ENCODE data around the gene CCDC157.

CCDC157 gene

GRCh38 chr22:30356449-30357235 is at the start of gene CCDC157, which contains the start of gene SF3A1:
Gene CCDC157 (plus strand): TSS chr22:30357007. CDS start chr22:30366001, 8,994 bp downstream.
Gene SF3A1 (minus strand): TSS chr22:30356894. CDS start chr22:30356792, 102 bp downstream.
- peak; percentile 52 for DNase-seq

- DNase-seq, result no peak
Measured at GRCh38 chr22:30307041-30307574, 49.7 kb upstream of the CCDC157 start.

GRCh38 chr22:30308093-30308492 is 48.7 kb upstream of the CCDC157 start:
- no peak for DNase-seq

GRCh38 chr22:30308518-30309230 is 48.1 kb upstream of the CCDC157 start:
- no peak for DNase-seq

- DNase-seq, result no peak
Measured at GRCh38 chr22:30309951-30310741, 46.7 kb upstream of the CCDC157 start.

GRCh38 chr22:30310881-30311771 is 45.7 kb upstream of the CCDC157 start:
- no peak for DNase-seq

GRCh38 chr22:30312053-30312452 is 44.8 kb upstream of the CCDC157 start:
- DNase-seq, result no peak

GRCh38 chr22:30313527-30314363 is 43.1 kb upstream of the CCDC157 start:
- no peak for DNase-seq

- no peak for DNase-seq
Measured at GRCh38 chr22:30314915-30315314, 41.9 kb upstream of the CCDC157 start.

GRCh38 chr22:30315962-30316576 is 40.7 kb upstream of the CCDC157 start:
- DNase-seq, result no peak

- DNase-seq, result no peak
Measured at GRCh38 chr22:30317778-30318177, 39.0 kb upstream of the CCDC157 start.

GRCh38 chr22:30318799-30319419 is 37.9 kb upstream of the CCDC157 start:
- DNase-seq, result no peak

- no peak for DNase-seq
Measured at GRCh38 chr22:30320021-30320556, 36.7 kb upstream of the CCDC157 start.

GRCh38 chr22:30321461-30321860 is 35.3 kb upstream of the CCDC157 start:
- DNase-seq, result no peak

- DNase-seq, result no peak
Measured at GRCh38 chr22:30323246-30323645, 33.6 kb upstream of the CCDC157 start.

GRCh38 chr22:30324014-30324730 is 32.6 kb upstream of the CCDC157 start:
- DNase-seq, result no peak

- no peak for DNase-seq
Measured at GRCh38 chr22:30325065-30325720, 31.6 kb upstream of the CCDC157 start.

- DNase-seq, result no peak
Measured at GRCh38 chr22:30325724-30326254, 31.0 kb upstream of the CCDC157 start.

All from DMS79 (cell line).